Esophagus muscularis mucosa (tissue), 4 donors: ENCODE measurements around the gene CC2D2B.

Experiments used
- EP300 ChIP-seq: sonication (generic); formaldehyde crosslinking; IDR thresholded peaks from one replicate; pipeline ENCODE4 v1.6.1; 2017; ENCODE audit warnings: antibody characterized with exemption
- POLR2A ChIP-seq: fragments of 450-650 bp; IDR thresholded peaks from one replicate; pipeline ENCODE4 v1.6.1; 2017; ENCODE audit warnings: antibody characterized with exemption, moderate library complexity, mild to moderate bottlenecking, low read depth
- POLR2AphosphoS5 ChIP-seq, 2 donors: sonication (generic); formaldehyde crosslinking; IDR thresholded peaks; one replicate each; pipeline ENCODE4 v1.6.1; 2017; ENCODE audit warnings: antibody characterized with exemption in 2 of 2
- TF ChIP-seq, protein P1 (sequence below), 3 experiments: fragments of 200-600 bp in 2 of 3; fragments of 450-650 bp in 1 of 3; sonication (generic) in 2 of 3; IDR thresholded peaks; one replicate each; pipeline ENCODE4 v1.5.1; 2017 to 2019; ENCODE audit warnings: antibody characterized with exemption in 3 of 3, mild to moderate bottlenecking in 2 of 3, moderate library complexity in 1 of 3

GRCh38 chr10:95976362-95977229, 68.8 kb downstream of the CC2D2B start:
- TF ChIP-seq, protein P1, sequence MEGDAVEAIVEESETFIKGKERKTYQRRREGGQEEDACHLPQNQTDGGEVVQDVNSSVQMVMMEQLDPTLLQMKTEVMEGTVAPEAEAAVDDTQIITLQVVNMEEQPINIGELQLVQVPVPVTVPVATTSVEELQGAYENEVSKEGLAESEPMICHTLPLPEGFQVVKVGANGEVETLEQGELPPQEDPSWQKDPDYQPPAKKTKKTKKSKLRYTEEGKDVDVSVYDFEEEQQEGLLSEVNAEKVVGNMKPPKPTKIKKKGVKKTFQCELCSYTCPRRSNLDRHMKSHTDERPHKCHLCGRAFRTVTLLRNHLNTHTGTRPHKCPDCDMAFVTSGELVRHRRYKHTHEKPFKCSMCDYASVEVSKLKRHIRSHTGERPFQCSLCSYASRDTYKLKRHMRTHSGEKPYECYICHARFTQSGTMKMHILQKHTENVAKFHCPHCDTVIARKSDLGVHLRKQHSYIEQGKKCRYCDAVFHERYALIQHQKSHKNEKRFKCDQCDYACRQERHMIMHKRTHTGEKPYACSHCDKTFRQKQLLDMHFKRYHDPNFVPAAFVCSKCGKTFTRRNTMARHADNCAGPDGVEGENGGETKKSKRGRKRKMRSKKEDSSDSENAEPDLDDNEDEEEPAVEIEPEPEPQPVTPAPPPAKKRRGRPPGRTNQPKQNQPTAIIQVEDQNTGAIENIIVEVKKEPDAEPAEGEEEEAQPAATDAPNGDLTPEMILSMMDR (IDR thresholded peaks at IDR 0.05) = no peak
- TF ChIP-seq POLR2A = no peak
- TF ChIP-seq EP300 = no peak
- TF ChIP-seq POLR2AphosphoS5 (IDR thresholded peaks at IDR 0.05) = no peak
